Keratinocyte (primary cell): ENCODE measurements around the gene ANKFY1. TPM values are rescaled to one million over a fixed set of nuclear protein-coding genes. Genes with fewer than 3 reads are reported as not detected.

Experiments
- DNase-seq: peaks from one replicate; pipeline ENCODE4 v3.0.0-alpha.2; 2011; ENCODE audit warnings: low read depth, missing footprints, low spot score
- FAIRE-seq: peaks from 2 replicates; lab custom pipeline; 2011; peaks lifted over from hg19 to GRCh38; lab: Jason Lieb, UNC
- H2AFZ ChIP-seq: 2 replicates; pipeline ENCODE4 v1.6.0; 2012; ENCODE audit warnings: low read length, control low read depth, inconsistent platforms; ENCODE audit not compliant: control insufficient read depth
- H3K27ac ChIP-seq: 2 replicates; pipeline ENCODE4 v1.5.1; 2011; ENCODE audit warnings: low read length; ENCODE audit not compliant: control insufficient read depth, insufficient read depth
- H3K27me3 ChIP-seq: 3 replicates; pipeline ENCODE4 v1.6.0; 2011; ENCODE audit warnings: low read length; ENCODE audit not compliant: control insufficient read depth, insufficient read depth; ENCODE audit errors: extremely low read depth
- H3K36me3 ChIP-seq, 2 experiments: 2 replicates in 1 of 2; 3 replicates in 1 of 2; pipeline ENCODE4 v1.5.1; 2011; ENCODE audit warnings: low read length in 2 of 2, mild to moderate bottlenecking in 1 of 2; ENCODE audit not compliant: control insufficient read depth in 2 of 2, insufficient read depth in 2 of 2; ENCODE audit errors: extremely low read depth in 1 of 2
- H3K4me1 ChIP-seq: 3 replicates; pipeline ENCODE4 v1.5.1; 2011; ENCODE audit warnings: low read length; ENCODE audit not compliant: control insufficient read depth, insufficient read depth; ENCODE audit errors: extremely low read depth
- H3K4me2 ChIP-seq: 3 replicates; pipeline ENCODE4 v1.6.0; 2011; ENCODE audit warnings: low read depth, low read length; ENCODE audit not compliant: control insufficient read depth, insufficient read depth; ENCODE audit errors: extremely low read depth
- H3K4me3 ChIP-seq, 3 experiments: fragments of 200-600 bp in 1 of 3; sonication (generic) in 1 of 3; 2 replicates in 2 of 3; 3 replicates in 1 of 3; pipeline ENCODE4 v1.5.1; 2011 to 2016; ENCODE audit warnings: low read length in 3 of 3, mild to moderate bottlenecking in 3 of 3, control low read depth in 2 of 3, inconsistent platforms in 1 of 3, low read depth in 1 of 3, mixed read lengths in 1 of 3, mixed run types in 1 of 3, moderate library complexity in 1 of 3; ENCODE audit not compliant: control insufficient read depth in 2 of 3, insufficient read depth in 2 of 3; ENCODE audit errors: extremely low read depth in 1 of 3
- H3K79me2 ChIP-seq: 2 replicates; pipeline ENCODE4 v1.6.0; 2012; ENCODE audit warnings: low read length; ENCODE audit not compliant: control insufficient read depth, insufficient read depth
- H3K9ac ChIP-seq: 3 replicates; pipeline ENCODE4 v1.6.0; 2011; ENCODE audit warnings: low read length; ENCODE audit not compliant: control insufficient read depth, insufficient read depth; ENCODE audit errors: extremely low read depth
- H3K9me1 ChIP-seq: 3 replicates; pipeline ENCODE4 v1.6.0; 2011; ENCODE audit warnings: low read length; ENCODE audit not compliant: control insufficient read depth, insufficient read depth; ENCODE audit errors: extremely low read depth
- H3K9me3 ChIP-seq: 2 replicates; pipeline ENCODE4 v1.5.1; 2012; ENCODE audit warnings: low read depth, low read length; ENCODE audit not compliant: control insufficient read depth
- H4K20me1 ChIP-seq: 3 replicates; pipeline ENCODE4 v1.6.0; 2011; ENCODE audit warnings: low read length; ENCODE audit not compliant: control insufficient read depth, insufficient read depth; ENCODE audit errors: extremely low read depth
- EZH2 ChIP-seq: IDR thresholded peaks from one replicate; pipeline ENCODE4 v1.6.1; 2012; ENCODE audit warnings: inconsistent platforms, mild to moderate bottlenecking, low read length, moderate library complexity
- dilution Hi-C: fragments of 300-500 bp; cut with MboI; formaldehyde crosslinking; loops from one replicate; pipeline ENCODE4 v1.7.0; 2020; ENCODE audit warnings: low sequenced_read_pairs; ENCODE audit not compliant: extremely low pct_ligation_motif_present
- polyA plus RNA-seq, 5 experiments: library from polyadenylated mRNA; depleted of rRNA in 3 of 5; stranded (reverse) in 3 of 5; stranded (forward) in 1 of 5; unstranded in 1 of 5; fragments of >200 nt; gene quantifications; 1 replicate in 1 of 5; 2 replicates in 3 of 5; 3 replicates in 1 of 5; pipeline versions ENCODE4 v1.2.1 to v1.2.3, GENCODE V29; 2011 to 2012; ENCODE audit warnings: missing spikeins in 2 of 5, low read depth in 1 of 5, low replicate concordance in 1 of 5
- TF ChIP-seq, protein P1 (sequence below), 3 experiments: IDR thresholded peaks in 1 of 3; conservative IDR thresholded peaks in 1 of 3; optimal IDR thresholded peaks in 1 of 3; 2 replicates in 2 of 3; 3 replicates in 1 of 3; pipeline versions ENCODE3 to v1.5.1; 2011; ENCODE audit warnings: low read length in 3 of 3, mild to moderate bottlenecking in 3 of 3, moderate library complexity in 2 of 3, control low read depth in 1 of 3, inconsistent platforms in 1 of 3; ENCODE audit not compliant: insufficient read depth in 2 of 3; ENCODE audit errors: extremely low read depth in 1 of 3

The ANKFY1 gene
- polyA plus RNA-seq, 1 donor (not counting 4 experiments of a cell fraction or from before 2014, with no cell fraction given), result 27.0 TPM

DNA sequence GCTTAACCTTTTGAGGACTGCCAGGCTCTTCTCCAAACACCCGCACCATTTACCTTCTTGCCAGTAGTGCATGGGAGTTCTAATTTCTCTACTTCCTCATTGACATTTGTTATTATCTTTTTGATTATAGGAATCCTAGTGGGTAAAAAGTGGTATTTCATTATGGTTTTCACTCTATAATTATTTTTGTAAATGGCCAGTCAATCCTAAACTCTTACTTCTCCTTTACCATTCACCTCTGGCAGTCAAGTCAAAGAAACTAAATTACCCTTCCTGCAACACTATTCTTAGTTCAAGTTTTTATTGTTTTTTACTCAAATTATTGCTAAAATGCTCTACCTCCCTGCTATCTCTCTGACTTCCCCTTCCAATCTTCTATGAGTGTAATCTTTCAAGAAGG is 29.8 kb upstream of the ANKFY1 start:
- H3K9me1 ChIP-seq, result no peaks in the 10 kb centered on the region
- no peak overlapping the region for H3K9ac ChIP-seq
- DNase-seq (no peak), FAIRE-seq (no peak)
- no peaks in the 10 kb centered on the region for H3K9me3 ChIP-seq
- no peaks in the 10 kb centered on the region for H3K4me1 ChIP-seq
- H2AFZ ChIP-seq, result no peak overlapping the region
- H3K27ac ChIP-seq, result no peak overlapping the region
- H3K79me2 ChIP-seq, result peaks cover 75% of the 10 kb centered on the region
- no peaks in the 10 kb centered on the region for H3K27me3 ChIP-seq
- peaks cover 17% of the 10 kb centered on the region in 2 experiments for H3K36me3 ChIP-seq
- dilution Hi-C loops, result no loop called here
- no peak overlapping the region for H3K4me3 ChIP-seq
- no peak overlapping the region for H3K4me2 ChIP-seq
- TF ChIP-seq, protein P1, sequence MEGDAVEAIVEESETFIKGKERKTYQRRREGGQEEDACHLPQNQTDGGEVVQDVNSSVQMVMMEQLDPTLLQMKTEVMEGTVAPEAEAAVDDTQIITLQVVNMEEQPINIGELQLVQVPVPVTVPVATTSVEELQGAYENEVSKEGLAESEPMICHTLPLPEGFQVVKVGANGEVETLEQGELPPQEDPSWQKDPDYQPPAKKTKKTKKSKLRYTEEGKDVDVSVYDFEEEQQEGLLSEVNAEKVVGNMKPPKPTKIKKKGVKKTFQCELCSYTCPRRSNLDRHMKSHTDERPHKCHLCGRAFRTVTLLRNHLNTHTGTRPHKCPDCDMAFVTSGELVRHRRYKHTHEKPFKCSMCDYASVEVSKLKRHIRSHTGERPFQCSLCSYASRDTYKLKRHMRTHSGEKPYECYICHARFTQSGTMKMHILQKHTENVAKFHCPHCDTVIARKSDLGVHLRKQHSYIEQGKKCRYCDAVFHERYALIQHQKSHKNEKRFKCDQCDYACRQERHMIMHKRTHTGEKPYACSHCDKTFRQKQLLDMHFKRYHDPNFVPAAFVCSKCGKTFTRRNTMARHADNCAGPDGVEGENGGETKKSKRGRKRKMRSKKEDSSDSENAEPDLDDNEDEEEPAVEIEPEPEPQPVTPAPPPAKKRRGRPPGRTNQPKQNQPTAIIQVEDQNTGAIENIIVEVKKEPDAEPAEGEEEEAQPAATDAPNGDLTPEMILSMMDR (optimal IDR thresholded peaks at IDR 0.05 in 1 of 3, IDR thresholded peaks at IDR 0.05 in 1 of 3, conservative IDR thresholded peaks at IDR 0.05 in 1 of 3; ENCODE audit: extremely low read depth in 1 of 3, insufficient read depth in 2 of 3, low read length in 3 of 3), result no peak
- no peak for TF ChIP-seq EZH2
- H4K20me1 ChIP-seq, result peaks cover 3% of the 10 kb centered on the region

DNA sequence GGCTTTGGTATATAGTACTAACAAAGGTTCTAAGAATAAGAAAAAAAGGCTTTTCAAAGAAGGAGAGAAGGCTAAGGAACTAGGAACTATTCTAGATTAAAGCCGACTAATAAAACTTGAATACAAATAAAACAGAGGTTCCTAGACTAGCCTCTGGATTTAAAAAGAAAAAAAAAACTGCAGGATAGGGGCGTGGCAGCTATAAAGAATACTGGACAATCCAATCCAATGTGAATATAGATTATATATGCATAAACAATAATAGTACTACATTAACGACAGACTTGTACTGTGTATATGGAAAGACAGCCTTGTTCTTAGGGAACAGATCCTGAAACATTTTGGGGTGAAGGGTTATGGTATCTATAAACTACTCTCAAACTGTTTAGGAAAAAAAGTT is 23.9 kb upstream of the ANKFY1 start:
- Histone ChIP-seq H3K27ac (no peak overlapping the region), H3K4me3 (no peak overlapping the region), H3K36me3 (peaks cover 6 to 16% of the 10 kb centered on the region in 2 experiments), H3K27me3 (no peaks in the 10 kb centered on the region), H3K4me1 (no peaks in the 10 kb centered on the region), H2AFZ (no peak overlapping the region), H4K20me1 (no peaks in the 10 kb centered on the region), H3K4me2 (no peak overlapping the region), H3K9ac (no peak overlapping the region), H3K9me1 (no peaks in the 10 kb centered on the region), H3K79me2 (peaks cover 29% of the 10 kb centered on the region), H3K9me3 (no peaks in the 10 kb centered on the region)
- FAIRE-seq (no peak), DNase-seq (no peak)
- dilution Hi-C loops, result no loop called here
- TF ChIP-seq EZH2, result no peak
- TF ChIP-seq, protein P1 (optimal IDR thresholded peaks at IDR 0.05 in 1 of 3, IDR thresholded peaks at IDR 0.05 in 1 of 3, conservative IDR thresholded peaks at IDR 0.05 in 1 of 3; ENCODE audit: extremely low read depth in 1 of 3, insufficient read depth in 2 of 3, low read length in 3 of 3), result no peak
